GM18868 (cell line): ENCODE measurements around the gene DCTN1.

Experiments used
- ATAC-seq: cut with Tn5 transposase; IDR thresholded peaks from one replicate; pipeline ENCODE4 v1.9.1; 2021; ENCODE audit warnings: mild to moderate bottlenecking, moderate library complexity; ENCODE audit not compliant: unreplicated experiment

DCTN1 gene

DNA sequence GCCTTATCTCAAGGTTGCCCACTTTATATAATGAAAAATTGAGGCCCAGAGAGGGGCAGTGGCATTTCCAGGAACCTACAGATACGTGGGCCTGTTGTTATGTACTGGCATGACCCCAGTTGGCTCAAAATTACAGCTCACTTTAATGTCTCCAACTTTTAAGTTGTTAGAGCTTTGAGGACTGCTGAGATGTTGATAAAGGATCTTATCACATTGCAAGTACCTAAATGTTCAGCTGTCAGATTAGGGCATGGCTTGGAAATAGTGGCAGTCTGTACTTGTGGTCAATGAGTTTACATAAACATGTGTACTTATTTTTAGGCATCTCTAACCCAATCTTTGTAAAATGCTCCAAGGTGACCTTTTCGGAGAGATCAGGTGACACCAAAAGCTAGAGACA is 51.5 kb downstream of the DCTN1 start:
- ATAC-seq: no peak

GRCh38 chr2:74328074-74328473 is 52.0 kb downstream of the DCTN1 start:
- ATAC-seq: no peak

GRCh38 chr2:74327627-74328026 is 52.5 kb downstream of the DCTN1 start:
- ATAC-seq: no peak

- no peak for ATAC-seq
These were observed 52.9 kb downstream of the DCTN1 start for GRCh38 chr2:74327199-74327598.

DNA sequence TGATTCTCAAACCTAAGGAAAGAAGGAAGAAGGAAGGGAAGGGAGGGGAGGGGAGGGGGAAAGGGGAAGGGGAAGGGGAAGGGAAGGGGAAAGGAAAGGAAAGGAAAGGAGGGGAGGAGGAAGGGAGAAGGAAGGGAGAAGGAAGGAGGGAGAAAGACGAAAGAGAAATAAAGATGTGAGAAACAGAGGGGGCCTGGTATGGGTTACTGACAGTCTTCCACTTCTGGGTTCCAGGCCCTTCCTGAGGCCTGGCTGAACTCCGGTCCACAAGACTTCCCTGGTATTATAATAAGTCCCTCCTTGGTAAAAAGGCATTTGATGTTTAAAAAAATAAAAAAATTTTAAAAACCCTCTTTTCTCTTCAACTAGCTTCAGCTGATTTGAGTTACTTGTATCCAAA is 54.3 kb downstream of the DCTN1 start:
- no peak for ATAC-seq

DNA sequence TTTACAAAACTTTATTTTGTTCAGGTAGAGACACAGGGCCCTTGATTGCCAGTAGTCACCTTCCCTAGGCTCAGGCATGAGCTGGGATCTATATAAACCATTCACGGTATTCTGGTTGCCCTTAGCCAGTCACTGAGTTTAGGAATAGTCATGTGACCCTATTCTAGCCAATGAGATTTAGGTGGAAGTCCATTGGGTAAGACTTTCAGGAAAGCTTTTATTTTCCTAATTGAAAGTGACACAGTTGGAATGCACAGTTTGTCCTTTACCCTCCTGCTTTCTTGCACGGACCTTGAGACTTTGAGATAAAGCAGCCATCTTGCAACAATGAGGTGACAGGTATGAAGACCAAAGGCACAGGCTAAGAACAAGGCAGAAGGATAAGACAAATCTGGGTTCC is 58.4 kb downstream of the DCTN1 start:
- ATAC-seq: no peak

GRCh38 chr2:74317701-74318100 is 62.4 kb downstream of the DCTN1 start:
- ATAC-seq: no peak

- ATAC-seq: no peak
These were observed 63.4 kb downstream of the DCTN1 start for GRCh38 chr2:74316627-74317295.

GRCh38 chr2:74314107-74314506 is 66.0 kb downstream of the DCTN1 start:
- no peak for ATAC-seq

- ATAC-seq: no peak
These were observed 66.6 kb downstream of the DCTN1 start for GRCh38 chr2:74313497-74313896.

GRCh38 chr2:74312913-74313312 is 67.2 kb downstream of the DCTN1 start:
- no peak for ATAC-seq
